ENCODE results near the gene SCMH1.
"Not testable (repeated sequence)": the region's sequence is repeated elsewhere in the genome, so short reads cannot be mapped to it uniquely, and the experiment has no call there.

Gene SCMH1

DNA sequence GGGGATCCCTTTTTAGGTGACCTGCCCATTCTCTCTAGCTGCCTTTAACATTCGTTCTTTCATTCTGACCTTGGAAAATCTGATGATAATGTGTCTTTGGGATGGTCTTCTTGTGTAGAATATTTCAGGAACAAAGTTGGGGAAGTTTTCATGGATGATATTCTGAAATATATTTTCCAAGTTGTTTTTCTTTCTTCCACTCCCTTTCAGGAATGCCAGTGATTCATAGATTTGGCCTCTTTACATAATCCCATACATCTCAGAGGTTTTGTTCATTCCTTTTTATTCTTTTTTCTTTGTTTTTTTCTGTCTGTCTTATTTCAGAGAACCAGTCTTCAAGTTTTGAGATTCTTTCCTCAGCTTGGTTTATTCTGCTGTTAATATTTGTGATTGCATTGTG lies 13.9 kb upstream of the SCMH1 start:
- TF ChIP-seq CTCF (IDR thresholded peaks at IDR 0.05; ENCODE audit: insufficient read depth, low read depth, low read length, missing control alignments) = no peak
- DNase-seq (ENCODE audit: low read depth) = peak; percentile 20
- H3K4me3 ChIP-seq (ENCODE audit: low read length) = no peak overlapping the region

DNA sequence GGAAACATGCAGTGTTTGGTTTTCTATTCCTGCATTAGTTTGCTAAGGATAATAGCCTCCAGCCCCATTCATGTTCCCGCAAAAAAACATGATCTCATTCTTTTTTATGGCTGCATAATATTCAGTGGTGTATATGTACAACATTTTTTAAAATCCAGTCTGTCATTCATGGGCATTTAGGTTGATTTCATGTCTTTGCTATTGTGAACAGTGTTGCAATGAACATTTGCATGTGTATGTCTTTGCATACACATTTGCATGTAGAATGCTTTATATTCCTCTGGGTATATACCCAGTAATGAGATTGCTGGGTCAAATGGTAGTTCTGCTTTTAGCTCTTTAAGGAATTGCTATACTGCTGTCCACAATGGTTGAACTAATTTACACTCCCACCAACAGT lies 9.0 kb upstream of the SCMH1 start:
- not testable (repeated sequence) for H3K4me3 ChIP-seq (ENCODE audit: low read length); DNase-seq (ENCODE audit: low read depth)

DNA sequence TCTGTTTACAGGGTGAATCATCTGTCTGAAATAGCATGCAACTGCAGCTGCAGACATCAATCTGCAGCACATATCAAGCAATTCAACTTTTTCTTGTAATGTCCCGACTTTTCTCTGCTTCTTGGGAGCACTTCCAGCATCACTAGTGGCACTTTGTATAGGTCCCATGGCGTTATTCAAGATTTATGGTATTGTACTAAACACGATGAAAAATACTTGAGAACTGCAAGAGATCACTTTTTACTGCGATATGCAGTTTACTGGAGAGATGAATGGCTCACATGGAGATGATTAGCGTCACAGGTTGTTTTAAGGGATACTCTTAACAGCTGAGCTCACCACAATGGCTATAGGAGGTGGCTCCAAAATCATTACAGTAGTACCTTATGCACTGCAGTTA lies 7.2 kb upstream of the SCMH1 start:
- no peak for TF ChIP-seq CTCF (IDR thresholded peaks at IDR 0.05; ENCODE audit: insufficient read depth, low read depth, low read length, missing control alignments)
- no peak for DNase-seq (ENCODE audit: low read depth)
- no peak overlapping the region for H3K4me3 ChIP-seq (ENCODE audit: low read length)

DNA sequence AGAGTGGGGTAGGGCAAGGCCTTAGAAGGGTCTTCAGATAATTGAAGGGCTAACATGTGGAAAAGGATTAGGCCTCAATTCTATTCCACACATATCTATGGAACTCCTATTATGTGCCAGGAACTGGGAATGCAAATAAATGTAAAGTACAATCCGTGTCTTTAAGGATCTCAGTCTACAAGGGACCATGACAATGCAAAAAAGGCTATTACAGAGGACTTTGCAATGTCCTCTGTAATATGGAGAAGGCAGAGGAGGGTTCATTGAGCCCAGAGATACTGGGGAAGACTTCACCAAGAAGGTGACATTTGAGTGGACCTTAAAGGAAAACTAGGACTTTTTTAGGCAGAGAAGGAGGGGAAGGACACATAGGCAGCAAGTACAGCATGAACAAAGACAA lies 4.5 kb upstream of the SCMH1 start:
- DNase-seq (ENCODE audit: low read depth) = no peak
- TF ChIP-seq CTCF (IDR thresholded peaks at IDR 0.05; ENCODE audit: insufficient read depth, low read depth, low read length, missing control alignments) = no peak
- no peak overlapping the region for H3K4me3 ChIP-seq (ENCODE audit: low read length)

- DNase-seq (ENCODE audit: low read depth) = no peak
- H3K4me3 ChIP-seq (ENCODE audit: low read length) = no peak overlapping the region
- TF ChIP-seq CTCF (IDR thresholded peaks at IDR 0.05; ENCODE audit: insufficient read depth, low read depth, low read length, missing control alignments) = no peak
These were observed 3.6 kb upstream of the SCMH1 start for GRCh38 chr1:41245659-41246058.

DNA sequence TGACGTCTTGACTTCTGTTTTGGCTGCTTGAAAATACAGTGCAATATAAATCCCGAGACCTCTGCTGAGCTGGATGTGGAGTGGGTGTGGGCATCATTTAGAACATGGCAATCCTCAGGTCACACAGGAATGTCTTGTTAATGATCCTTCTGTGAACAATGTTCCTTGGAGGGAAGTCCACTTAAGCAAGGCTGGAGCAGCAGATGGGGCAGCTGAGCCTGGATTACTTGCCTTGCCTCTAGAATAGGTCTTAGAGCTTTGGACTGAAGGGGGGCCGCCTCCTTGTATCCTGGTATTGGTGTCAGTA lies 926 bp upstream of the SCMH1 start:
- no peak overlapping the region for H3K4me3 ChIP-seq (ENCODE audit: low read length)
- no peak for DNase-seq (ENCODE audit: low read depth)
- TF ChIP-seq CTCF (IDR thresholded peaks at IDR 0.05; ENCODE audit: insufficient read depth, low read depth, low read length, missing control alignments) = no peak

DNA sequence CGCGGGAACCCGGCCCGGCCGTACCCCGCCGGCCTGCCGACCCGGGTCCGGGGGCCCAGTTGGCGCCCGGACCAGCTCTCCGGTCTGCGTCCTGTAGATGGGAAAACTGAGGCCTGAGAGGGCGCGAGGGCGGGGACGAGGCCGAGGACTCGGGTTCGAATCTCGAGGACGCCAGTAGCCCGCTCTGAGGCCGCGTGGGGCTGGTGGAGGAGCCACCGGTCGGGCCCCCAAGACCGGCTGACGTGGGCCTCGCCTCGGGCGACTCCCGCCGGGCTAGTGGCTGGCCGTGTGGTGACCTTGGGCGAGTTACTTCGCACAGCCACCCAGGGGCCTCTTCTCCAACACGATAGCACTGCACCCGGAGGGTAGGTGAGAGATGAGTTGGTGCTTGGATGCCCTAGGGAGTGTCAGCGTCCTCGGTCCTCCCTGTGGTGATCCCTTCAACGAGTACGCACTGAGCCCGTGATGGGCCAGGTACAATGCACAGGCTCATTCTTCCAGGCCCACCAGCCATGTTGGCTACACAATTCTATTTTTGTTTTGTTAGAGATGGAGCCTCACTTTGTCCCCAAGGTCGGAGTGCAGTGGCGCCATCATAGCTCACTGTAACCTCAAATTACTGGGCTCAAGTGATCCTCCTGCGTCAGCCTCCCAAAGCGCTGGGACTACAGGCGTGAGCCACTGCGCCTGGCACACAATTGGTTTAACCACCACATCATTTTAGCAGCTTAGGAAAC lies 404 bp upstream of the SCMH1 start:
- DNase-seq (ENCODE audit: low read depth) = no peak
- H3K4me3 ChIP-seq (ENCODE audit: low read length) = peak overlapping the region; percentile 51
- no peak for TF ChIP-seq CTCF (IDR thresholded peaks at IDR 0.05; ENCODE audit: insufficient read depth, low read depth, low read length, missing control alignments)
